Thymus (tissue), 11 donors: Measurements from ENCODE around the gene GDF2. TPM values are rescaled to one million over a fixed set of nuclear protein-coding genes. Genes with fewer than 3 reads are reported as not detected.

ENCODE experiments used
- DNase-seq, 9 donors: peaks; one replicate each; pipeline ENCODE4 v3.0.0-alpha.2; 2013; ENCODE audit warnings: low spot score in 9 of 9, low read depth in 6 of 9, missing footprints in 1 of 9
- H3K27ac ChIP-seq, 2 donors: one replicate each; pipeline ENCODE4 v1.5.1; 2013; ENCODE audit warnings: control low read depth in 1 of 2, low read depth in 1 of 2, low read length in 1 of 2, mild to moderate bottlenecking in 1 of 2, moderate library complexity in 1 of 2
- H3K27me3 ChIP-seq, 2 donors: one replicate each; pipeline ENCODE4 v1.5.1; 2013; ENCODE audit warnings: low read length in 1 of 2; ENCODE audit not compliant: control insufficient read depth in 2 of 2, insufficient read depth in 1 of 2
- H3K36me3 ChIP-seq, 2 donors: one replicate each; pipeline ENCODE4 v1.5.1; 2013; ENCODE audit warnings: low read length in 1 of 2, mild to moderate bottlenecking in 1 of 2, moderate library complexity in 1 of 2; ENCODE audit not compliant: control insufficient read depth in 2 of 2, insufficient read depth in 2 of 2
- H3K4me1 ChIP-seq, 2 donors: one replicate each; pipeline ENCODE4 v1.5.1; 2013; ENCODE audit warnings: low read length in 2 of 2; ENCODE audit not compliant: control insufficient read depth in 2 of 2, insufficient read depth in 2 of 2
- H3K4me3 ChIP-seq, 2 donors: one replicate each; pipeline ENCODE4 v1.5.1; 2013; ENCODE audit warnings: low read length in 2 of 2, control low read depth in 1 of 2, mild to moderate bottlenecking in 1 of 2
- H3K9me3 ChIP-seq, 2 donors: one replicate each; pipeline ENCODE4 v1.5.1; 2013; ENCODE audit warnings: low read length in 1 of 2, mild to moderate bottlenecking in 1 of 2; ENCODE audit not compliant: control insufficient read depth in 2 of 2, insufficient read depth in 1 of 2
- WGBS: extraction: QIAGEN DNeasy Blood & Tissue Kit; methylation state at CpG from one replicate; pipeline ENCODE4 v1.1.7; 2013; 5-methylcytosine and 5-hydroxymethylcytosine counted together
- polyA plus RNA-seq: library from polyadenylated mRNA; stranded (reverse); fragments of 200-250 nt; gene quantifications from one replicate; pipeline ENCODE4 v1.2.3, GENCODE V29; 2013
- total RNA-seq: library from RNA; stranded (reverse); fragments of 120-200 nt; gene quantifications from one replicate; pipeline ENCODE4 v1.2.4, GENCODE V29; 2013
- donor health status: healthy.

GDF2 gene
- total and polyA plus RNA-seq, 2 donors = 0.02 TPM; not detected in 1

GRCh38 chr10:47332371-47332770, 10.1 kb downstream of the GDF2 start:
- Histone ChIP-seq H3K27ac (no peak overlapping the region), H3K36me3 (no peaks in the 10 kb centered on the region), H3K9me3 (no peaks in the 10 kb centered on the region), H3K27me3 (peaks cover 0 to 6% of the 10 kb centered on the region in 2 donors), H3K4me1 (no peaks in the 10 kb centered on the region), H3K4me3 (no peak overlapping the region)
- 94% methylated on average over 3 of the region's 3 CpGs for WGBS
- no peak for DNase-seq

DNA sequence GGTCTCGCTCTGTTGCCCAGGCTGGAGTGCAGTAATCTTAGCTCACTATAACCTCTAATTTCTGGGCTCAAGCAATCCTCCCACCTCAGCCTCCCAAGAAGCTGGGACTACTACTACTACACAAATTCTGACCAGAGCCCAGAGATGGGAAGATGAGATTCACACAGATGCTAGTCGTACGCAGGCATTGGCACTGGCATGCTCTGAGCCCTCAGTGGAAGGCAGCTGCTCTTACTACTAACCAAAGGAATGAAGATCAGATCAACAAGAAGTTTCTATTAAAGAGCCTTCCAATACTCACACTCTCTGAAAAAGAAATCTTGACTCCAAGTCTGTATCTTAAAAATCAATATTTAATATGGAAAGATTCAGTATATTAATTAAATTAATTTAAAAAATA, 10.7 kb downstream of the GDF2 start:
- no peaks in the 10 kb centered on the region for H3K9me3 ChIP-seq
- H3K4me3 ChIP-seq = no peak overlapping the region
- H3K4me1 ChIP-seq = no peaks in the 10 kb centered on the region
- WGBS = 93% methylated on average over 3 of the region's 3 CpGs
- no peaks in the 10 kb centered on the region for H3K36me3 ChIP-seq
- H3K27ac ChIP-seq = no peak overlapping the region
- no peak for DNase-seq
- peaks cover 0 to 6% of the 10 kb centered on the region in 2 donors for H3K27me3 ChIP-seq

- H3K27me3 ChIP-seq = peaks cover 0 to 6% of the 10 kb centered on the region in 2 donors
- no peak overlapping the region for H3K4me3 ChIP-seq
- no peak overlapping the region for H3K27ac ChIP-seq
- no peaks in the 10 kb centered on the region for H3K9me3 ChIP-seq
- WGBS = 96% methylated on average over 6 of the region's 6 CpGs
- DNase-seq = no peak
- H3K4me1 ChIP-seq = no peaks in the 10 kb centered on the region
- H3K36me3 ChIP-seq = no peaks in the 10 kb centered on the region
These were observed 11.3 kb downstream of the GDF2 start for GRCh38 chr10:47333532-47333931.

DNA sequence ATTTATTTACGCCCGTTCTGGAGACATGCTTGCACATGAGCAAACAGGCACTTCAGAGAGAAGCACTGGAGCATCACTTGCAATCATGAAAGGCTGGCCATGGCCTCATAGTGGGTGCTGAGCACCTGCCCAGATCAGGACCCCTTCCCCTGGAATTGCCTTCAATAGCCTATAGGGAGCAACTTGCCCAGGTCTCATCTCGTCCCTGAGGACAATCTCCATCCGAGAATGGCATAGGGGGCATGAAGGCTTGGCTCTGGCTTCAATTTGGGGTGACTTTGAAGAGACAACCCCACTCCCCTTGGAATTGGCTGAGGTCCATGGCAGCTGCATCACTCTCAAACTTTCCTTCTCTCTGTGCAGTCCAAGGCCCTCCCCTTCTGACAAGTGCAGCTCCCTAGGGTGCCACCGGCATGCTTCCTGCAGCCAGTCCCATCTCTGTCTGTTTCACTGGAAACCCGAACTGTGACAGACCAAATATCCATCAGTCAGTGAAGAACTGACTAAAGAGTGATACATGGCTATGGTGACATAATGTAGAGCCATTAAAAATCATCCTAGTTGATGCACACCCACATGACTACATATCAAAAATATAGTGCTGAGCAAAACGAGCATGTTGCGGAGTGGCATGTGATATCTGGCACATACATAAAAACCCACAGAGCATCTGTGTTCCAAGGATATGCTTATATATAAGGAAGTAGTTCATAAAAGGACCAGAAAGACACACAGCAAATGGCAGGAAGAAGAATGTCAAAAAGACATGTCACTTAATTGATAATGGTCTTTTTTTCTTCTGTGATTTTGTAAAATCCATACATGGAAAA, 12.4 kb downstream of the GDF2 start:
- Histone ChIP-seq H3K27me3 (peaks cover 0 to 13% of the 10 kb centered on the region in 2 donors), H3K4me3 (no peak overlapping the region), H3K36me3 (no peaks in the 10 kb centered on the region), H3K9me3 (no peaks in the 10 kb centered on the region), H3K4me1 (no peaks in the 10 kb centered on the region), H3K27ac (no peak overlapping the region)
- WGBS = 94% methylated on average over 8 of the region's 8 CpGs
- no peak for DNase-seq

GRCh38 chr10:47335906-47336305, 13.7 kb downstream of the GDF2 start:
- Histone ChIP-seq H3K27me3 (peaks cover 0 to 21% of the 10 kb centered on the region in 2 donors), H3K27ac (no peak overlapping the region), H3K4me1 (no peaks in the 10 kb centered on the region), H3K36me3 (no peaks in the 10 kb centered on the region), H3K4me3 (no peak overlapping the region), H3K9me3 (no peaks in the 10 kb centered on the region)
- WGBS = 92% methylated on average over 5 of the region's 5 CpGs
- DNase-seq = no peak

DNA sequence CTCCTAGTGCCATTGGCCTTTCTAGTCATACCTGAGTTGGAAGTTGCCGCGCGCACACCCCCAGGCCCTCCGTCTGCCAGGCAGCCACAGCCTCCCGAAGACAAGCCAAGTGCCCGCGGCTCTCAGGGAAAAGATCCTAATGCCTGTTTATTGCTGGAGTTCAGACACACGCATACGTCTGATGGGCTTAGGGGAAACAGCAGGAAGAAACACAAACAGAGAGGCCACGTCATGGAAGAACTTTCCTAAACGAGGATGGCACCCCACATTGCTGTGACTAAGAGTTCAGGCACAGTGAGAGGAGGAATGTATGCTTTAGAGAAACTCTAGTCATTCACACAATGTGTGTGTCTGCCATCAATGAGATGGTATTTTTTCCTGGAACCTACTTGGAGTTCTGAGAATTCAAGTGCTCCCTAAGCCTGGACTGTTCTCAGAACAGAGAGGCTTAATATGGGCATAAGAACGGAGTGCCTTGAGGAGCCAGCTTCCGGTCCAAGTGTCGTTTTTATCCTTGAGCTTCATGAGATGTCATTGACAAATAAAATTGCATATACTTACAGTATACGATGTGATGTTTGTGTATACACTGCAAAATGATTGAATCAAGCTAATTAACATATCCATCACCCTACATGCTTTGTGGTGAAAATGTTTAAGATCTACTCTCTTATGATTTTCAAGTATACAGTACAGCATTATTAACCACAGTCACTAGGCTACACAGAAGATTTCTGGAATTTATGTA, 14.3 kb downstream of the GDF2 start:
- Histone ChIP-seq H3K4me1 (no peaks in the 10 kb centered on the region), H3K36me3 (no peaks in the 10 kb centered on the region), H3K27me3 (peaks cover 0 to 21% of the 10 kb centered on the region in 2 donors), H3K9me3 (no peaks in the 10 kb centered on the region), H3K27ac (no peak overlapping the region), H3K4me3 (no peak overlapping the region)
- no peak for DNase-seq
- 94% methylated on average over 15 of the region's 15 CpGs for WGBS

DNA sequence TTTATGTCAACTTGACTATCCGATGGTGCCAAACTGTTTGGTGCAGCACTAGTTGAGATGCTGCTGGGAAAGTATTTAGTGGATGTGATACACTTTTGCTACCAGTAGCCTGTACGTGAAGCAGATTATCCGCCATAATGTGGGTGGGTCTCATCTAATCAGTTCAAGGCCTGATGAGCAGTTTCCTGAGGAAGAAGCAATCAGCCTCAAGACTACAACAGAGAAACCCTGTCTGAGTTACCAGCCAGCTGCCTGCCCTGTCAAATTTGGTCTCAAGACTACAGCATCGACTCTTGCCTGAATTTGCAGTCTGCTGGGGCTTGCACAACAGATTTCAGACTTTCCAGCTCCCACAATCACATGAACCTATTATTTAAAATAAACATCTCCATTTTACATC, 15.1 kb downstream of the GDF2 start:
- DNase-seq = no peak
- 95% methylated on average over 4 of the region's 4 CpGs for WGBS
- H3K4me1 ChIP-seq = no peaks in the 10 kb centered on the region
- no peak overlapping the region for H3K27ac ChIP-seq
- H3K36me3 ChIP-seq = no peaks in the 10 kb centered on the region
- H3K27me3 ChIP-seq = peaks cover 0 to 21% of the 10 kb centered on the region in 2 donors
- no peak overlapping the region for H3K4me3 ChIP-seq
- H3K9me3 ChIP-seq = no peaks in the 10 kb centered on the region

- Histone ChIP-seq H3K27ac (no peak overlapping the region), H3K9me3 (no peaks in the 10 kb centered on the region), H3K36me3 (no peaks in the 10 kb centered on the region), H3K4me1 (no peaks in the 10 kb centered on the region), H3K27me3 (peaks cover 0 to 21% of the 10 kb centered on the region in 2 donors), H3K4me3 (no peak overlapping the region)
- DNase-seq = no peak
- 97% methylated on average over 8 of the region's 8 CpGs for WGBS
These were observed 17.0 kb downstream of the GDF2 start for GRCh38 chr10:47339186-47339735.
